ENCODE data around the gene SOS2.
A peak's percentile ranks its signal among the peaks of the same experiment; 100 is the strongest.

Gene SOS2

GRCh38 chr14:50231475-50232275 lies at the start of gene SOS2:
SOS2 (minus strand) TSS chr14:50231578; CDS start chr14:50231283, 295 bp downstream.
- DNase-seq: peak; percentile 89

DNA sequence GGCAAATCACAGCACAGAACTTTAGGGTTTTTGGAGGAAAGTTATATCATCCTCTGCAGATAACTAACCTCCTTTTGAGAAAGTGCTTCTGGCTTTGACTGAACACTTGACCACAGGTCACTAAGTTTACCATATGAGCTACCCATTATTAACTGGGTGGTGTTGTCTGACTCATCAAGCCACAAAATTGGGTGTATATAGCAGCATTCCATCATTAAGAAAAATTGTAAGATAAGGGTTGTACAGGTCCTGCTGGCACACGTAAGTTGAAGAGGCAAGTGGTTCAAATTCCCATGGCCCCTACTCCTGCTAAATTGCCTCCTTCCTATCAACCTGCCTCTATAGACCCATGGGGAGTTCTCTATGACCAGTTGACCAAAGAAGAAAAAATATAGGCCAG lies 41.1 kb upstream of the SOS2 start:
- no peak for DNase-seq

DNA sequence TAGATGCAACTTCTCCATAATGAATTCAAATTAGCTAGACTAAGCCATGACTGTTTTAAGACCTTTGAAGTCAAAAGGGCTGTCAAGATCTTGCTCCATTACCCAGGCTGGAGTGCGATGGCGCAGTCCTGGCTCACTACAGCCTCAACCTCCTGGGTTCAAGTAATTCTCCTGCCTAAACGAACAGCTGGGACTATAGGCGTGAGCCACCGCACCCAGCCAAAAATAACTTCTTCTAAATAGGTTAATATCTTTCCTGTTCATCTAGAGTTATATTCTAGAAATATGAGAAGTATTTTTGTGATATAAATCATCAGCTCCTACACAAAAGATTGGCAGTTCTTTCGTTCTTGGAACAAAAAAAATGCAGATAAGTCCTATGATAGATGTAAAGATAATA lies 39.6 kb upstream of the SOS2 start:
- DNase-seq: no peak

DNA sequence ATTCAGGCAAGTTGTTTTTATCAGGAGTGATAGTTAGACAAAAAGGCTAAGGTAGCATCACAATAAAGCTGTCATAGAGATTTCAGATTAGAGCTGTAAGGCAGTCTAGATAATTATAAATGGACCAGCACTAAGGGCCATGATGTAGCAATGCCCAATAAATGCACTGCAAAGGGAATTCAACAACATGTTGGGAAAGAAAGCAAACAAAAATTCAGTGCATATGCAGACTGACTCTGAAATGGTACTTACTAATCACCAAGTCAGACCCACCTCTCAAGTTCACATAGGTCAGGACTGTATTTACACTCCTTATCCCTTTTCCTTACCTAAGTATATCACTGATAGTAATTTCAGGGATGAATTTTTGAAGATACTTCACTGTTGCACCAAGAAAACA lies 33.7 kb upstream of the SOS2 start:
- DNase-seq: no peak

DNA sequence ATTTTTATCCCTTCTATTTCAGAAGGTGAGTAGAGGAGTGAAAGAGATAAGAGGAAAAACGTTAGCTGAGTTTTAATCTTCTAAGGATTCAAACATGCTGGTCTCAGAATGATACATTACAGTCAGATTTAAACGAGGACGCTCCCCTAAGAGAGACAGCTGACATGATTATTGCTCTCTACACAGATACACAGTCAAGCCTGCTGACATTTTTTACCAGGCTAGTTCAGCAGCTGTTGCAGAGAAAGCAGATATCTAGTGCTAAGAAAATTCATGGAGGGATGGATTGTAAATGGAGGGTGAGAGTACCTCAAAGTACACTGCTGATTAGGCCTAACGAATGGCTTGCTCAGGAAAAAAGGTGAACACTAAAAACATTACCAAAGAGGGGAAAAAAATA lies 31.9 kb upstream of the SOS2 start:
- DNase-seq: no peak

DNA sequence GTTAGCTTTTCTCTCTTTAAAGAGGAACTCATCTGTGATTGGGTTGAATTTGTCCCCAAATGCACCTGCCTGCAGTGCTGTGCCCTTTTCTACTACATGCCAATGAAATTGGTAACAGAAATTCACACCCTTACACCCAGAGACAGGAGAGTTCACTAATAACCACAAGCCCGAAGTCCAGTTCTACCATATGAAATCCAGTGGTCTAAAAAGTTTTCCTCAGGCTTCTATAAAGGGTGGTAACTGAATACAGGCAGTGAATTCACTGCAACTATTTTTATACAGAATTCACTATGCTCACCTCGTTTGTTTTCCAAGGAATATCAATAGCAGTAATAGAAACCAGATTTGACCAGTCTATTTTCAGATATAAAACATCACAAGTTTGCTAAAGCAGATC lies 31.5 kb upstream of the SOS2 start:
- no peak for DNase-seq

DNA sequence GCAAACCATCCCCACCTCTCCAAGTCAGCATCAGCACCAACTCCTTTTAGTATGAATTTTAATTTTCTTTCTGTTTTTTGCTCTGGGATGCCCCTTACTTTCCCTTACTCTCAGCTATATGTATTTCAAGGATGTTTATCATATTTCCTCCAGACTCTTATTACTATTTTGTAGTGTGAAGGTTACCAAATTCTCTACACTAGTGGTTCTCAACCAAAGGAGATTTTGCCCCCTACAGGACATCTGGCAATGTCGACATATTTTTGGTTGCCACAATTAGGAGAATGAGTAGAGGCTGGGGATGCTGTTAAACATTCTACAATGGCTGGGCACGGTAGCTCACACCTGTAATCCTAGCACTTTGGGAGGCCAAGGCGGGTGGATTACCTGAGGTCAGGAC lies 29.1 kb upstream of the SOS2 start:
- peak; percentile 12 for DNase-seq

- DNase-seq: no peak
Observed at GRCh38 chr14:50260072-50260471, 28.7 kb upstream of the SOS2 start.

- DNase-seq: no peak
Observed at GRCh38 chr14:50257732-50258131, 26.4 kb upstream of the SOS2 start.

DNA sequence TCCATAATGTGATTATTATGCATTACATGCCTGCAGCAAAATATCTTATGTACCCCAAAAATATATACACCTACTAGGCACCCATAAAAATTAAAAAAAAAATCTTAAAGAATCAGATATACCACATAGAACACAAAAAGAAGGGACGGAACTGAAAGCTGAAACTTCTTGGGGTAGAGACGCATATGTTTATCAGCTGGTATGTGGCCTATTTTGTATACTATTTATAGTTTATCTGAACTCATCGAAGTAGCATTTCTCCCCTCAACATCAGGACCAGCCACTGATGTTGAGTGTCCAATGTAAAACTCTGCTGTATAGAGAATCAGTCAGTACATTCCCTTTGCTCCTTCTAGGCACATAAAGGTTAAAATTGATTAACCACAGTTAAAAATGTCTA lies 22.9 kb upstream of the SOS2 start:
- DNase-seq: no peak

GRCh38 chr14:50249136-50249775 lies 17.9 kb upstream of the SOS2 start:
- DNase-seq: no peak

DNA sequence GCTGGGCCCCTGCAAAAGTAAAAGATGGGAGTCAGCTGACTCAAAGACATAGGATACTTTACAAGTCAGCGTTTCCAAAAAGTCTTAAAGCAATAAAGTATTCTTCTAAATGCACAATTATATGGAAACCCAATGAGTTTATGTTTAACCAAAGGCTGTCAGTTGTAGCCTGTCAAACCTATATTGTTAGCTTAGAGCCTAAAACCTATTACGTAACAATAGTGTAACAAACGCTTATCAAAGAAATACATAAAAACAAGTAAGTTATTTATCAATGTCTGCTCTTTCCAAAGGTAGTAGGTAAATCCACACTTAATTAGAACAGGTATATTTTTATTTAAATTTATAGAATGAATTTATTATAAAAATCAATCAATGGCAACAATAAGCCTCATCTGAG lies 15.9 kb upstream of the SOS2 start:
- DNase-seq: no peak

- DNase-seq: no peak
Observed at GRCh38 chr14:50242566-50243310, 11.4 kb upstream of the SOS2 start.

- DNase-seq: no peak
Observed at GRCh38 chr14:50242096-50242495, 10.7 kb upstream of the SOS2 start.

- no peak for DNase-seq
Observed at GRCh38 chr14:50237427-50237826, 6.0 kb upstream of the SOS2 start.

GRCh38 chr14:50233951-50234250 lies 2.5 kb upstream of the SOS2 start:
- no peak for DNase-seq

GRCh38 chr14:50233166-50233950 lies 2.0 kb upstream of the SOS2 start:
- DNase-seq: peak; percentile 37

- no peak for DNase-seq
Observed at GRCh38 chr14:50232276-50232642, 881 bp upstream of the SOS2 start.

DNA sequence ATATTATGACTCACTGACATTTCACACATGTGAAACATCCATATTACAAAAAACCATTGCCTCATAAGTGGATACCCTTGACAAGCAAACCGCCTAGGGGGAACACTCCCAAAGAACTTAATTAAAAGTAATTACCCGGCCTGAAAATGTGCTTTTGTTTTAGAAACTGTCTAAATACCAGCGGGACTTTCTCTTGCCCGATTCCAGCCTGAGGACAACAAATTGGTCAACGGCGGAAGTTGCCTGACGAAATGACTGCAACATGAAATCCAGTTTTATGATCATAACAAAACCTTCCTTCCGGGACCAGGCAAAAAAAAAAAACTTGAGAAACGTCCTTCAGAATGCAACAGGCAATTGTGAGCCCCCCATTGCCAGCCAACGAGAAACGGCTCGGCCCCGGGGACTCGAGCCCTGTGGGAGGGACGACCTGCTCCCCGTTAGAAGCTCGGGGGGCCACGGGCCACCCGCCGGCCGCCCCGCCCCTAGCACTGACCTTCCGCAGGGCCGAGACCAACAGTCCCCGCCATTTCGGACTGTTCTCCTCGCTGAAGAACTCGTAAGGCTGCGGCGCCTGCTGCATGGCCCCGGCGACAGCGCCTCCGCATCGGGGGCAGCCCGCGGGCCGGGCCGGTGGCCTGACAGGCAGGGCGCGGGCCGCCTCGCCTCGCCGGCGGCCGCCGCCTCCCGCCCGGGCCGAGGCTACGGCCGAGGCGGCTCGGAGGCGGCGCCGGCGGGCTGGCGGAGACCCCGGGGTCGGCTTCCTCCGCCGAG lies 490 bp downstream of the SOS2 start:
- peak; percentile 40 for DNase-seq

- DNase-seq: no peak
Observed at GRCh38 chr14:50230401-50230700, 1.0 kb downstream of the SOS2 start.

DNA sequence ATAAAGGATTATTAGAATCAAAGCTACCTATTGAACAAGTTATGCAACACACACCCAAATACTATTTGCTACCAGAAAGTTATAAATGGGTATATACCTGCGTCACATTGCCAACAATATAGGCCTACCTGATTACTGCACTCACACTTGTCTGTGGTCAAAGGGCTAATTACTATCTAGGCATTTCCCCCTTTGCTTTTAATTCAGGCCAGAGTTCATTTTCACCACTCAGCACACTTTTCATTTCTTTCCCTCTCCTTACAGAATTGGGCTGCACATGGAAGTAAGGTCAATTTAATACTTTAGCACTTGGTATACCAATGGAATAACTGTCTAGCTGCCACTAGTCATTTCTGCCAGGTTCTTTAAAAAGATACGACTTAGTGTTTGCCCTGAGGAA lies 1.7 kb downstream of the SOS2 start:
- no peak for DNase-seq

DNA sequence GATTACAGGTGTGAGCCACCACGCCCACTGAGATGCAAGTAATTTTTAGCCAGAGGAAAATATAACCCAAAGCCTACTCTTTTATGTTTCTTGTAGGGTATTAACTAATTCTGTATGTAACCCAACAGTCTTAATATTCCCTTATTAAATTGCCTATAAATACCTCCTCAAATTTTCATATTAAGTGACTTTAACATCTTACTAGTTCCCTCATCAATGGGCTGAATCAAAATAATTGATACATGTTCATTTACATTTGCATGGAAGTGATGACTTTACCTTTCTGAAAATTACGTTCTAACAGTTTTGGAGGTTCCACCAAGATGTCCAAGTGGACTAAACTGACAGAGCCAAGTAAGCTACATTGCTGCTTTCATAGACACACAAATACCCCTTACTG lies 3.1 kb downstream of the SOS2 start:
- DNase-seq: no peak

GRCh38 chr14:50225974-50226297 lies 5.4 kb downstream of the SOS2 start:
- DNase-seq: peak; percentile 28
